Measurements from ENCODE around the gene SFTPD.
"Not testable (repeated sequence)": the region's sequence is repeated elsewhere in the genome, so short reads cannot be mapped to it uniquely, and the experiment has no call there.

Gene SFTPD

GRCh38 chr10:79905322-79906314 lies 43.3 kb downstream of the SFTPD start:
- Histone ChIP-seq H3K27ac (ENCODE audit: low read length) (no peak overlapping the region), H3K79me2 (ENCODE audit: insufficient read depth, low read length) (no peaks in the 10 kb centered on the region), H3K4me2 (ENCODE audit: insufficient read depth, low read length) (no peak overlapping the region), H3K27me3 (ENCODE audit: insufficient read depth, low read length, poor library complexity) (peaks cover 4% of the 10 kb centered on the region), H3K36me3 (ENCODE audit: insufficient read depth, low read length) (no peaks in the 10 kb centered on the region), H4K20me1 (ENCODE audit: insufficient read depth, low read length) (no peaks in the 10 kb centered on the region), H2AFZ (ENCODE audit: low read depth, low read length) (no peak overlapping the region), H3K9ac (ENCODE audit: low read depth, low read length) (no peak overlapping the region), H3K4me1 (ENCODE audit: insufficient read depth, low read length) (no peaks in the 10 kb centered on the region), H3K4me3 (ENCODE audit: low read depth in 1 of 2, low read length in 2 of 2) (no peak overlapping the region), H3K9me3 (ENCODE audit: insufficient read depth, low read length, severe bottlenecking) (no peaks in the 10 kb centered on the region)
- no peak for DNase-seq
- TF ChIP-seq CTCF (IDR thresholded peaks at IDR 0.05; ENCODE audit: borderline replicate concordance, extremely low read depth, low read length, poor library complexity, severe bottlenecking) (no peak), EZH2 (IDR thresholded peaks at IDR 0.05; ENCODE audit: borderline replicate concordance, low read depth, low read length, severe bottlenecking) (no peak)
- no peak for ATAC-seq (ENCODE audit: insufficient read depth, low read depth)

- no peaks in the 10 kb centered on the region for H3K9me3 ChIP-seq (ENCODE audit: insufficient read depth, low read length, severe bottlenecking)
- no peak overlapping the region for H3K4me2 ChIP-seq (ENCODE audit: insufficient read depth, low read length)
- no peak for ATAC-seq (ENCODE audit: insufficient read depth, low read depth)
- peaks cover 4% of the 10 kb centered on the region for H3K27me3 ChIP-seq (ENCODE audit: insufficient read depth, low read length, poor library complexity)
- H3K36me3 ChIP-seq (ENCODE audit: insufficient read depth, low read length) = no peaks in the 10 kb centered on the region
- no peak for DNase-seq
- TF ChIP-seq CTCF (IDR thresholded peaks at IDR 0.05; ENCODE audit: borderline replicate concordance, extremely low read depth, low read length, poor library complexity, severe bottlenecking) (no peak), EZH2 (IDR thresholded peaks at IDR 0.05; ENCODE audit: borderline replicate concordance, low read depth, low read length, severe bottlenecking) (no peak)
- no peak overlapping the region for H3K9ac ChIP-seq (ENCODE audit: low read depth, low read length)
- H2AFZ ChIP-seq (ENCODE audit: low read depth, low read length) = no peak overlapping the region
- H3K79me2 ChIP-seq (ENCODE audit: insufficient read depth, low read length) = no peaks in the 10 kb centered on the region
- H4K20me1 ChIP-seq (ENCODE audit: insufficient read depth, low read length) = no peaks in the 10 kb centered on the region
- no peak overlapping the region for H3K4me3 ChIP-seq (ENCODE audit: low read depth in 1 of 2, low read length in 2 of 2)
- H3K4me1 ChIP-seq (ENCODE audit: insufficient read depth, low read length) = no peaks in the 10 kb centered on the region
- H3K27ac ChIP-seq (ENCODE audit: low read length) = no peak overlapping the region
Observed at GRCh38 chr10:79904671-79905321, 44.1 kb downstream of the SFTPD start.

- not testable (repeated sequence) for H4K20me1 ChIP-seq (ENCODE audit: insufficient read depth, low read length); H3K4me1 ChIP-seq (ENCODE audit: insufficient read depth, low read length); H3K36me3 ChIP-seq (ENCODE audit: insufficient read depth, low read length); H3K4me3 ChIP-seq (ENCODE audit: low read depth in 1 of 2, low read length in 2 of 2); H3K4me2 ChIP-seq (ENCODE audit: insufficient read depth, low read length); H3K27me3 ChIP-seq (ENCODE audit: insufficient read depth, low read length, poor library complexity); H3K27ac ChIP-seq (ENCODE audit: low read length); H3K9ac ChIP-seq (ENCODE audit: low read depth, low read length); H3K9me3 ChIP-seq (ENCODE audit: insufficient read depth, low read length, severe bottlenecking); ATAC-seq (ENCODE audit: insufficient read depth, low read depth); H3K79me2 ChIP-seq (ENCODE audit: insufficient read depth, low read length); DNase-seq; H2AFZ ChIP-seq (ENCODE audit: low read depth, low read length)
Observed at GRCh38 chr10:79901571-79901970, 47.3 kb downstream of the SFTPD start.

All from DND-41 (cell line).